Measurements from ENCODE around the gene STRN.

GRCh38 chr2:36982467-36982866 is 16.1 kb upstream of the STRN start:
- TF ChIP-seq EZH2 (IDR thresholded peaks at IDR 0.05; ENCODE audit: insufficient read depth, poor library complexity, severe bottlenecking) = no peak
- no peak for TF ChIP-seq EZH2phosphoT487 (IDR thresholded peaks at IDR 0.05; ENCODE audit: insufficient read depth, low read depth)
